HG03060 (cell line): Measurements from ENCODE around the gene SLC22A4.

Experiments used
- ATAC-seq: cut with Tn5 transposase; IDR thresholded peaks from one replicate; pipeline ENCODE4 v1.9.1; 2021; ENCODE audit warnings: low read depth, moderate number of reproducible peaks; ENCODE audit not compliant: unreplicated experiment

Gene SLC22A4

GRCh38 chr5:132389051-132389331, 94.8 kb downstream of the SLC22A4 start:
- no peak for ATAC-seq

- ATAC-seq, result no peak
These were observed 95.5 kb downstream of the SLC22A4 start for GRCh38 chr5:132389585-132390286.

- ATAC-seq, result no peak
These were observed 97.1 kb downstream of the SLC22A4 start for GRCh38 chr5:132391247-132391646.

- no peak for ATAC-seq
These were observed 97.7 kb downstream of the SLC22A4 start for GRCh38 chr5:132391870-132392269.

- no peak for ATAC-seq
These were observed 98.2 kb downstream of the SLC22A4 start for GRCh38 chr5:132392411-132392810.

- no peak for ATAC-seq
These were observed 99.0 kb downstream of the SLC22A4 start for GRCh38 chr5:132392978-132393825.
